GM18867 (cell line): ENCODE data around the gene CACNG4.

ENCODE experiments used
- ATAC-seq: cut with Tn5 transposase; IDR thresholded peaks from one replicate; pipeline ENCODE4 v1.9.1; 2021; ENCODE audit warnings: mild to moderate bottlenecking, moderate library complexity; ENCODE audit not compliant: unreplicated experiment

The CACNG4 gene

DNA sequence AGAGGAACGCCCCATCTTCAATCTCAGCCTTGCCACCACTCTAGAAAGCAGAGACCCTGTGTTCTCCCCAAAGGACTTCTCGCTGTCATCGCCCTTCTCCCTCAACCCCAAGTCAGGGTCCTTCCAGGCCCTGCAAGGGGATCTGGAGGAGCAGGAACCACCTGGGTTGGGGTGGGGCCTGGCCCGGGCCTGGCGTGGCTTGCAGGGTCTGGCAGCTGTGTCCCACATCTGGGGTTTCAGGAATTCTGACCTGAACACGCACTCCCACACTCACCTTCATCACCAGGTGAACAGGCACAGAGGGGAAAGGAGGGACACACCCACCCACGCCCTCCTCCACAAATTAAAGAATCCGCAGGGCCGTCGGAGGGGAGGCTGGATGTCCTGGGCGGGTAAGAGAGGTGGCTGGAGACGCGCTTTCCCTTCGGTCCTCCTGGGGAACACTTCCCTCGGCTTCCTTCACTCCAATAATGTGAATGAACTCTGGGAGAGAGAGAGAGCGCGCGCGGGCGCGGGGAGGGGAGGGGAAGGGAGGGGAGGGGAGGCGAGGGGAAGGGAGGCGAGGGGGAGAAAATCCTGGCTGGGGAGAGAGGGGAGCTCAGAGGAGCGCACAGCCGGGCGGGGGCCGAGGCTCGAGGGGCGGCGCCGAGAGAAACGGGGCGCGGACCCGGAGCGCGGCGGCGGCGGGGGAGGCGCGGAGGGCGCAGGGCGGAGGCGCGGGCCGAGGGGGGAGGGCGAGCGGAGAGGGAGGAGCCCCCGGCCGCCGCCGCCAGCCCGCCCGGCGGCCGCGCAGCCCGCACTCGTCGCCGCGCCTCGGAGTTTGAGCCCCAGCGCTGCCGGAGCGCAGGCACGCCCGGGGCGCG is at the start of gene CACNG4:
Gene CACNG4, plus strand, starts transcription at position 799 of the 863 bp plus-strand sequence. CDS start 205 bp downstream, outside the sequence.
- ATAC-seq: no peak

- no peak for ATAC-seq
Measured at GRCh38 chr17:66915204-66915611, 49.3 kb upstream of the CACNG4 start.

DNA sequence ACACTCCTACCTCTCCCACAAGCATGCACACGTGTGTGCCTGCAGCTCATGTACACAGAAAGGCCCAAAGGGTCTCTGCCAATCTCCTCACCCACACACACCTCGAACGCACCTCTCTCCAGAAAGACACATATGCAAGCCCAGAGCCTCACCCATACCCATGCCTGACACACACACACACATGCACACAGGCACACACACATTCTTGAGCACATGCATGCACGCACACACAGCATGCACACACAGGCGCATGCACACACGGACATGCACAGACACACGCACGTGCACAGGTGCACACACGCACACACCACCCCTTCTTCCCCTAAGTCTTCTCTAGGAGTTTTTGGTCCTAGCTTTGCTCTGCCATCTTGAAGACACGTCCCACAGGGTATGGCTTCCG is 48.7 kb upstream of the CACNG4 start:
- no peak for ATAC-seq

GRCh38 chr17:66916946-66917345 is 47.6 kb upstream of the CACNG4 start:
- ATAC-seq: no peak

- no peak for ATAC-seq
Measured at GRCh38 chr17:66918896-66919295, 45.6 kb upstream of the CACNG4 start.

GRCh38 chr17:66920435-66920834 is 44.1 kb upstream of the CACNG4 start:
- ATAC-seq: no peak

GRCh38 chr17:66920950-66921349 is 43.6 kb upstream of the CACNG4 start:
- ATAC-seq: no peak

DNA sequence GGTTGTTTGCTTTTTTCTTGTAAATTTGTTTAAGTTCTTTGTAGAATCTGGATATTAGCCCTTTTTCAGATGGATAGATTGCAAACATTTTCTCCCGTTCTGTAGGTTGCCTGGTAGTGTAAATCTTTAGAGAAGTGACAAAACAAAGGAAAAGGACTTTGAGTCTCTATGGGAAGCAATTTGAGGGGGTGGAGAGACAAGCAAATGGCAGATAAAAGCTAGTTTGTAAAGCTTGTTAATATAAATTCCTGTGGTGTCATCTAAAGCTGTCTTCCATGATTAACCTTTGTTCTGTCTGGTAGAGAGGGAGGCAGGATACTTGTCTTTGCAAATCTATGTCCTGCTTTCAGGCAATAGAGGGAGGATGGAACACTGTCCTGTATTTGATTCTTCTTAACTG is 40.6 kb upstream of the CACNG4 start:
- ATAC-seq: no peak

GRCh38 chr17:66925811-66926500 is 38.6 kb upstream of the CACNG4 start:
- ATAC-seq: no peak

DNA sequence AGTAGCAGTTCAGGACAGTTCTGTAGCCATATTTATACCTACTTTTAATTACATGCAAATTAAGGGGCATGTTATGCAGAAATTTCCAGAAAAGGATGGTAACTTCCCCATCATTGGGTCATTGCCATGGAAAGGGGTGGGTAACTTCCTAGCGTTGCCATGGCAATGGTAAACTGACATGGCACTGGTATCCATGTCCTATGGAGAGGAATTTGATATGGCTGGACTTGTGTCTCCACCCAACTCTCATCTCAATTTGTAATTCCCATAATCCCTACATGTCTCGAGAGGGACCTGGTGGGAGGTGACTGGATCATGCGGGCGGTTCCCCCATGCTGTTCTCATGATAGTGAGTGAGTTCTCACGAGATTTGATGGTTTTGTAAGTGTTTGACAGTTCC is 35.6 kb upstream of the CACNG4 start:
- ATAC-seq: no peak

DNA sequence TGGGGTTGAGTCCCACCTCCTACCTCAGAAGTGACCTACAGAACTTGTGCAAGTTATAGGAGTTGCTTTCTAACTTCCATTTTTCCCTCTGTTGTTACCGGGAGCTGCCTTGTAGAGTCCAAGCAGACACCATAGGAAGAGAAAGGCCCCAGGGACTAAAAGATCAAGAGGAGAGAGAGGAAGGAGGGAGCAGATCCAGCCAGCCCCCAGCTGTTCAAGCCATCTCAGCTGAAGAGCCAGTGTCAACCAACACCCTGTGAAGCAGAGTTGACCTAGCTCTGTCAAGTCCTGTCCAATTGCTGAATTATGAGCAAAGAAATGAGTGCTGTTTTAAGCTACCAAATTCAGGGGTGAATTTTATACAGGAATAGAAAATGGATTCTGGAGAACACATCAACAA is 34.9 kb upstream of the CACNG4 start:
- no peak for ATAC-seq

DNA sequence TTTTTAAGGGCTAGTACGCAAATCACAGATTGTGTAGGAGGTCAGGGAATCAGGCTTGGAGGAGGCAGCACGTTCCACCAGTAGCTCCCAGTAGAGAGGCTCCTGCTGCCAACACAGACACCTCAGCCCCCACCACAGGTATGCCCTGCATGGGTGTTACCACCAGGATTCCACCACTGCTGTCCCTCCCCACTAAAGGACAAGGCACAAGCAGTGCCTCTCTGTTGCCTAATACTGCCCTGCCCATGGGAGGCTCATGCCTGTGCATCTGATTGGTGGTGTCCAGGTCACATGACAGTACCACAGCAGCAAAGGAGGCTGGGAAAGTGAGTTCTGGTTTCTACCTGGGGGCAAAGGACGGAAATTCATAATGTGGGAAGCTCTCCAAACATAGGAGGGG is 33.6 kb upstream of the CACNG4 start:
- no peak for ATAC-seq

DNA sequence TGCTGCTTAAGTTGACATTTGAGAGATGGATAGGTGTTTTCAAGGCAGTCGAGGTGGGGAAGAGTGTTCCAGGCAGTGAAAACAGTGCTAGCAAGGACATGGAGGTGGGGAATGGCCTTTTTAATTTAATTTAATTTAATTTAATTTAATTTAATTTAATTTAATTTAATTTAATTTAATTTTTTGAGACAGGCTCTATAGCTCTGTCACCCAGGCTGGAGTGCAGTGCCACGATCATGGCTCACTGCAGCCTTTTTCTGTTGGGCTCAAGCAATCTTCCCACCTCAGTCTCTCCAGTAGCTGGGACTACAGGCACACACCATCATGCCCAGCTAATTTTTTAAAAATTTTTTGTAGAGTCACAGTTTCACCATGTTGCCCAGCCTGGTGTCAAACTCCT is 32.2 kb upstream of the CACNG4 start:
- no peak for ATAC-seq

DNA sequence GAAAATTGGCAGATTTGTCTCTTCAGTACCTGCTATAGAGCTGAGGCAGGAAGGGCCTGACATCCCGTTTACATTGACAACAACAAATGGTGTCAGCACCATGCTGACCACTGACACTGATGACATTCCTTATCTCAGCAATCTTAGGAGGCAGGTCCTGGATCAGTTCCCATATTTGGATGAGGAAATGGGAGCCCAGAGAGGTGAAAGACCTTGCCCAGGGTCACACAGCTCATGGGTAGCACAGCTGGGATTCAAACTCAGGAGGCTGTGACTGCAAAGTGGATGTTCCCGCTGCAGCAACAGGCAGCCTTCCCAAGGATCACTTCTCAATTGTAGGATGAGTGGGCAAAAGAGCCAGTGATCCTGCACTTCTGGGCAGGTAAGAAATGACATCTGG is 30.5 kb upstream of the CACNG4 start:
- no peak for ATAC-seq

DNA sequence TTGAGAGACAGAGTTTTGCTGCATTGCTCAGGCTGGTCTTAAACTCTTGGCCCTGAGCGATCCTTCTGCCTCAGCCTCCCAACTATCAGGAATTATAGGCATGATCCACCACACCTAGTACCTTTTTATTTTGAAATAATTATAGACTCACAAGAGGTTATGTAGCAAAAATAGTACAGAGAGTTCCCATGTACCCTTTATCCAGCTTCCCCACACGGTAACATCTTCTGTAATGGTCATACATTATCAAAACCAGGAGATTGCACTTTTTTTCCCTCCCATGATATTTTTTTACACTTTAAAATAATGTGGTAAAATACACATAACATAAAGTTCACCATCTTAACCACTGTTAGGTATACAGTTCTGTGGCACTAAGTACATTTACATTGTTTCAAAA is 28.8 kb upstream of the CACNG4 start:
- ATAC-seq: no peak

DNA sequence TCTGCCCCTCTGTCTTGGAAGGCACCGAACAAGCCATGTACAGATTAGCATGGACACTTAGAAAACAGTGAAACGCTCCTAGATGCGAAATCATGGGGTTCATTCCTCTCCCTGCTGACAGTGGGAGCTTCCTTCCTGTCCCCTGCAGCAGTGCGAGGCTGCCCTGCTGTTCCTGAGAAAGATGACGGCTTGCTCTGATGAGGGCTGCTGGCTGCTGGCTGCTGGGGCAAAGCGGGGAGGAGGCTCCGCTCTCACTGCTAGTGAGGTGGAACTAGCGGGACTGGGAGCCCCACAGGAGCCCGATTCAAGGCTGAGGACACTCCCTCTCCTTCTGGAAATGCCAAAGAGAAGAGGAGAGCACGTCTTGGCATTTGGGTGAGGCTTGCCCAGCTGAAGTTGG is 25.9 kb upstream of the CACNG4 start:
- no peak for ATAC-seq

- ATAC-seq: no peak
Measured at GRCh38 chr17:66939461-66940114, 24.9 kb upstream of the CACNG4 start.

DNA sequence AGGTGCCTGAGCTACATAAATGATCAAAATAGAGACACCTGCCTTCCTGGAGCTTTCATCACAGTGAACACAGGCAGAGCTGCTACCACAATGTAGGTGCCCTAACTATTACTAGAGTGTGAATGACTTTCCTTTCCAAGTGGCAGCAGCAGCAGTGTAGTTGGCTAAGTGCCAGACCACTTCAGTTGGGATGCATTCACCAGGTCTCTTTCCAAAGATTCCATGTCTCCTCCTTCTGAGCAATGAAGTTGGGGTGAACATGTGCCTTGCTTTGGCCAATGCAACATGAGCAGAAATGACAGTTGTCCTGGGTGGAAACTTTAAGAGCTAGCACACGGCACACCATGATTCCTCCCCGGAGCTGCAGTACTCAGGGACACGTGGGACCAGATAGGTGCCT is 23.3 kb upstream of the CACNG4 start:
- ATAC-seq: no peak

DNA sequence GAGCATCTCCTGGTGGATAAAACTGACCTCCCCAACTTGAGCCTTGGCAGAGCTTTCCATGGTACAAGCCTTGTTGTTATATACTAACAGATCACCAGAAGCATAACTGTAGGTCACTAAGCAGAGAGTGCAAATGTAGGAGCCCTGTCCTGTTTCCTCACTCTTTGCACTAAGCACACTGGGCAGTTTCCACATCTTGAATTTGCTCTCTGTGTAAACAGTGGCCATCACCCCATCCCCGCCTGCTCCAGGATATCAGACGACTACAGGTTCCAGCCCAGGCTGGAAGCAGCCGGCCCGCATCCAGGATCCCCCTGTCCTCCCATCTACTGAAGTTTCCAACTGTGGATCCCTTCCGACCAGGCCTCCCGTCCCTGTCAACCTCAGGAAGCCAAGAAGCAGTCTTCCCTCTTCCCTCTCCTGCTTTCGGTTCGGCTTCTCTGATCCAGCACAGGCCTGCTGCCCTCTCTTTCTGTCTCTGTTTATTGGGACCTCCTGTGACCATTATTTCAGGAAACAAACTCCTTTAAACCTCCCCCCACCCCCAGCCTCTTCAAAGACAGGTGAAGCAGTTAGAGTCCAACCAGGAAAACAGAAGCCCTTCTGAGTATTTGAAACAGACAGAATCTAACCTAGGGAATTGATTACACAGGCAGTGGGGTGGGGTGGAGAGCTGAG is 22.6 kb upstream of the CACNG4 start:
- ATAC-seq: no peak

GRCh38 chr17:66942451-66943264 is 21.8 kb upstream of the CACNG4 start:
- no peak for ATAC-seq
